GM19328 (cell line): ENCODE data around the gene SHOC2.
"Not testable (repeated sequence)": the region's sequence is repeated elsewhere in the genome, so short reads cannot be mapped to it uniquely, and the experiment has no call there.

ENCODE experiments used
- ATAC-seq: cut with Tn5 transposase; IDR thresholded peaks from one replicate; pipeline ENCODE4 v1.9.1; 2021; ENCODE audit warnings: mild to moderate bottlenecking, moderate library complexity; ENCODE audit not compliant: unreplicated experiment

Gene SHOC2

GRCh38 chr10:110901954-110902819, 17.2 kb upstream of the SHOC2 start:
- ATAC-seq: no peak

- ATAC-seq: no peak
These were observed 15.8 kb upstream of the SHOC2 start for GRCh38 chr10:110903280-110904278.

DNA sequence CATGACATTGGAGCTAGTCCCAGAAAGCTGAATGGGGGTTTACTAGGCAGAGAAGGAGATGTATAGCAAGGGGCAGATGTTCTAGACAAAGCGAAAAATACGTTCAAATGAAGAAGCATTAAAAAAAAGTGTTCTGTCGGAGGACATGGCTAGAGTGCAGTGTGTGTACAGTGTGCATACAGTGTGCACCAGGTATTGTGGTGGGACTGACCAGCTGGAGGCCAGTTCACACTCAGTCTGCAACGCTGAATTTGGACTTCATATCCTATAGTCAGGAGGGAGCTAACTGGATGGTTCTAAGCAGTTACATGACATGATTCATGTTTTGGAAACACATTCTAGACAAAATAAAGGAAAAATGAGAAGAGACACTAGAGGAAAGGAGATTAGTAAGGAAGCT, 9.3 kb upstream of the SHOC2 start:
- no peak for ATAC-seq

DNA sequence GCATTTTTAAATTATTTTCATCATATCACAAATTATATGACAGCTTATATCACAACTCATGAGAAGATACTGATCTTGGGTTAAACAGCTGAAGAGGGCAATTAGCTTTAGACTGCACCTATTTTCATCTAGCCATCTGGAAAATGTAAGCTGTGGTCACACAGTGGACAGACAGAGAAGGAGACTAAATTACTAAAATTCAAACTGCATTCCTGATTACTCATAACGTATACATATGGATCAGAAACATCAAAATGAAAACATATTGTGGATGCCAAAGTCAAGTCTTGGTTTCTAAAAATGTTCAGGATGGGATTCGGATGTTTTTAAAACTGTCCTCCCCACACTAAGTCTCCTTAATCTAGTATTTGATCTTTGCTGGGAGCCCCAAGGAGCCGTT, 7.0 kb upstream of the SHOC2 start:
- ATAC-seq: no peak

DNA sequence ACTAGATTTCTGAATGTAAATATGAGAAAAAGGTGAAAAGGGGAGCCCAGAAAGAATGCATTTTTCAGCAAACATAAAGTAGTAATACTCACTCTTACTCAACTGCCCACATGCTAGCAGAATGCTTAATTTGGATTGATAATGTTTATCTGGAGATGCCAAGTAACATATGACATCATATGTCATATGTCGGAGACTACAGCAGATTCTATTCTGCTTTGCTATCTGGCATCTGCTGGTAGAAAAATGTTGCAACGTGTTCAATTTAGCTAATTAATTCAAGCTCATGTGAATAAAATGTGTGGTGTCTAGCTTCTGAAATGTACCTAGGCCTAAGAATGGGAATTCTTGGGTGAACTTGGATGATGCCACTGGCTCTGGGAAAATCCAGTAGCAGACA, 5.0 kb upstream of the SHOC2 start:
- ATAC-seq: no peak

GRCh38 chr10:110915035-110915434, 4.4 kb upstream of the SHOC2 start:
- ATAC-seq: no peak

GRCh38 chr10:110915600-110915999, 3.8 kb upstream of the SHOC2 start:
- not testable (repeated sequence) for ATAC-seq

DNA sequence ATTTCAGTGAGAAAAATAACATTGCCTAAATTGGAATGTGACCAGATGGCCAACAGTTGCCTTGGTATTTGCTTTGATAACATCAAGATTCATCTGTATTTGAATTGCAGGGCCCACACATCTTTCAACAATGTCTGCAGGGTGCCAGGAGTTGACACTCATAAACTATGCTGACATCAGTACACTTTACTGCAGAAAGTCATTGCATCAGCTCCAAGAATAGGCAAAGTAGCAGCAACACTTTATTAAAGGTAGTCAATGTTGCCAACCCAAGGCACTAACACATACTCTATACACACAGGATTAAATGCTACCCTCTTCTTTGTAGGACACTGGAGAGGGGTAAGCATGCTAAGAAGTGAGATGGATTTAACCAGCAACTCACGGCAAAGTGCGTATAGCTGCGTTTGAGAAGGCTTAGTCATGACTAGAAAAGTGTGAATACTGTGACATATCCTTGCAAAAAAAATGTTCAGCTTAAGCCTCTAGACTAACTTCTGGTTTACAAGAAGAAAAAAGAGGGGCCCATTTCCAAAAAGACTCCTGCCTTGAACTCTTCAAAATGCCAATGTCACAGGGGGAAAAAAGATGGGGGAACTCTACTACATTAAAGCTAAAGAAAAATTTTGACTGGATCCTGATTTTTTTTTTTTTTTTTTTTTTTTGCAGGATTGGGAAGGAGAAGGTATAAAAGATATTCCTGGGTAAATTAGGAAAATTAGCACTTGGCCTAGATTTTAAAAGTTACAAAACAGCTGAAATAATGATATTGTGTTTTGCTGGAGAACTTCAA, 2.7 kb upstream of the SHOC2 start:
- no peak for ATAC-seq

DNA sequence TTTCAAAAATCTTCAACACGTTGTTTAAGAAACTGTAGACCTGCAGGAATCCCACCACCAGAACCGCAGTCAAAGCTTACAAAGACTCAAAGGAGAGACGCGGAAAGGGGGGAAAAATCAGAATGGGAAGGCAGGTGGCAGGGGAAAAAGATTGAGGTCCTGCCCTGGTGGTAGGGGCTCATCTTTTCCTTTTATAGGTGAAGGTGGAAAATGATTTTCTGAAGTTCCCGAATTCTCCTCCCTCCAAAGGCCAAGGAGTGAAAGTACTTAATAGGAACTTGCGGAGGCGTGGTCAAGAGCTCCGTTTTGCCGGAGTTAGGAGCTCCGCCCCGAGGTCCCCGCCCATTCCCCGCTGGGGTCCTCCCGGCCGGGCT, 1.1 kb upstream of the SHOC2 start:
- no peak for ATAC-seq

DNA sequence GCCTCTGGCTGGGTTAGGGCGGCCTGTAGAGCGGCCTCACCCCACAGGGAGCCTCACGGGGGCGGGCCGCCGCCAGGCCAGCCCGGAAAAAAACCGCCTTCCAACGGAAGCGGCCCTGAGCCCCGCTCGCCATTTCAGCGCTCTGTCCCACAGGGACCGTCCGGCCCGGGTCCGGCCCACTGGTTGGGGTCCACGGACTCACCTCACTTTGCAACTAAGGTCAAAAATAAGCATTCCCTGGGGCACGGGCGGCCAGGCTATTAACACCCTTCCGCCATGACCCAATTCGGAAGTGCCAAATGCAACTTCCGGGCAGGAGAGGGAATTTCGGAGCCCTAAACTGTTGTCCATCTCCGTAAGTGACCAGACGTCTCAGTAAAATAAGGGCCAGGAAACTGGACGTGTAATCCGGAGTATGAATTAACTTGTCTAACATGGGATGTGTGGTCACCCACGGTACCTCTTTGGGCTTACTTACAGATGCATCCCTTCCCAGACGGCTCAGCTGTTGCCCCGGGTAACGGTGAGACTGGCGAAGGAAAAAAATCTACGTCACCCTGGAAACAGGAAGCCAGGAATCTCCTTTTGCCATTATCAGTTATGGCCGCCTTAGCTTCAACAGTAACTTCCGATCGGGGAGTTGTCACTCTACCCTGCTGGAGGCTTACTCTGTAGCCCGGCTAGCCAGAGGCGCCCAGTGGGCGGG, 608 bp upstream of the SHOC2 start, which contains the start of gene BBIP1:
BBIP1 (minus strand) TSS at position 538 of the 706 bp plus-strand sequence. CDS start 1,023 bp downstream, outside the sequence.
- peak; percentile 79 for ATAC-seq

DNA sequence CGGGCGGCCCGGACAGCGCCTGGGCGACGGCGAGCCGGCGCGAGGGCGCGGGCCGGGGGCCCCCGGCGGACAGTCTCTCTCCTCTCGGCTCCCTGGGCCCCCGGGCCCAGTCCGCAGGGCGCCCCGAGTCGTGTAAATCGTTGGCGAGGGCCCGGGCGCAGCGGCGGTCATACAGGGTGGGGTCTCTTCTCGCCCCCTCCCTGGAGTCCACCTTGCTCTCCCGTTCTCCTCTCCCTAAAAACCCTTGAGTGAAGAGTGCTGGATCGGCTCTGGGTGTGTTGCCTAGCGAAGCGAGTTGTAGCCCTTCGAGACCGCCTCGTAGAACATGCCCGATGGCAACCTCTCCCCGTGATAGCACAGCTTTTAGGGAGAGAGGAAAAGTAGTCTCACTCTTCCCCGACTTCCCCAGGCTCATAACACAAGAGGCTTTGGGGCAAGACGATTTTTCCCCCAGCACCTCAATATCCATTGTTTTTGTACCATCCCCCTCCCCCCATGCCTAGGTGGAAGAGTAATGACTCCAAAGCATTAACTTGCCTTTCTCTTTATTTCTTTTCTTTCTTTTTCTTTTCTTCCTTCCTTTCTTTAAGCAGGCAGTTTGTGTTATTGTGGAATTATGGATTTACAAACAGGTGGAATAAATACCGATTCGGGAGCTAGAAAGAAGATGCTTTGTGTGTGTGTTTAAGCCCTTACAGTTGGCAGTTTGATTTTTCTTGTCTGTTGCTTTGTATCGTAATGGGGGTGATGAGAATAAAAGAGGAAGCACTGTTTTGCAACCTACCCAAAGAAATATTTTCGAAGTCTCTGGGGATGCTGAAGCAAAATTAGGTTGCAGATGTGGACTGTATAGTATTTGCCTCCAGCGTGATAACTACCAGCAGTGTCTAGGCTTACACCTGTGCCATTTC, 822 bp downstream of the SHOC2 start:
- ATAC-seq: peak; percentile 34

DNA sequence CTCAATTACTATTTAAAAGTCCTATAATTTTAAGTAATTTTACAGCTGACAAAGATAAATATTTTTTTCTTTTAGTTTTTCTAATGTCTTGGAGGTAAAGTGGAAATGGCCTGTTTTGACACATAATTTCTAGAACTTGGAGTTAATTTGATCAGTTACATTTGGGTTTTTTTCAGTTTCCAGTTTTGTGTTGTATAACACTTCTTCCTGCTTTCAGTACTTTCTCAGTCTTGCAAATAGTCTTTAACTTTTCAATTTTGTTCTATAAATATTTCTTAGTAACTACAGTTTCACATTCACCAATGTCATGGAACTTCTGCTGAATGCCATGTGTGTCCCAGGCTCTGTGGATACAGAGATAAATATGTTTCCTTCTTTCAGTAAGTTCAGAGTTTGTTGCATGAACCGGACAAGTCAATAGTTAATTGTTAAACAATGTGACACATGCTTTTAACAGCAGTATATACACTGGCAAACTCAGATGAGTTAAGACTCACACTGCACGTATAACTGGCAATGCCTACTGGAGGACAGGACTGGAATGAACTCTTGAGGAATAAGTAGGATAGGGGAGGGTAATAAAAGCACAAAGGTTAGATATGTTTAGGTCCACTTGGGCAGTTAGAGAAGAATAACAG, 4.6 kb downstream of the SHOC2 start:
- no peak for ATAC-seq

DNA sequence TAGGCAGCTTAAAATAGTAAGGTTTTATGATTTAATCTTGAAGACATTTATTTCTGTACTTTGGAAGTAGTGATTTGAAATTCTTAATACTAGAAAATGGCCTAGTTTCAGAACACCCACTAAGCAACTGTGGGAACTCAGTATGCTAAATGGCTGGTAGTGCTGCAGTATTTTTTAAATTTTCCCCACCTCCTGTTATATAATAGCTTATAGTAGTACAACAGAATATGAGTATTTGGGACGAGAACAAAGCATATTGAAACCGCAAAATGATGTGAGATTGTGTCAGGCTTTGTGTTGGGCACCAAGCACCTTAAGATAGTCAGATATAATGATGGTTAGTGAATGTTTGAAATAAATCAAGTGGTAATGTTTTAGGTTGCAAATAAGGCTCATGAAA, 8.1 kb downstream of the SHOC2 start:
- no peak for ATAC-seq

- ATAC-seq: no peak
These were observed 12.5 kb downstream of the SHOC2 start for GRCh38 chr10:110931769-110932381.

DNA sequence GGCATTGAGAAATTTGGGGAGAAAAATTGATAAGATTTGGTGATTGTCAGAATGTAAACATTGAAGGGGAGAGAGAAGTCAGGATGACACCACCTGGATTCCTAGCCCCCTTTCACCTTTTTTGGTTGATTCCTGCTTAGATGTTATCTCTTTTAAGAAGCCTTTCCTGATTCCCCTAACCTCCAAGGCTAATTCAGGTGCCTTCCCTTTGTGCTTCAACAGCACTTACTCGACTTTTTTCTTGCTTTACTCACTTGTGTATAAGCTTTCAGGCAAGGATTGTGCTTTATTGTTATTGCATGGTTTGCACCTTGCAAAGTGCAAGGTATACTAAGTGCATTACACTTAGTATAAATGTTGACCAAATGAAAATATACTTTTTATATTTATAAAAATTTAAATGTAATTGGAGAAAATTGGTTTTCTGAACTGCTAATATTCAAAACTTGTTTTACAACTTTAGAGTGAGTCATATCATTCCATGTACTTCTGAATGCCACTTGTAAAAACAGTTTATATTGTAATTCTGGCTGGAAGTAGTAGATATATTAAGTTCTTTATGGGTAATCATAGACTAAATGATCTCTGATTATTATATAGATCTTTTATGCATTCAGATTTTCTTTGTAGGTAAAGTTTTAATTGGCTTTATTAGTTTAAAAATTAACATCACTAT, 13.2 kb downstream of the SHOC2 start:
- ATAC-seq: no peak

GRCh38 chr10:110936757-110937156, 17.4 kb downstream of the SHOC2 start:
- no peak for ATAC-seq

DNA sequence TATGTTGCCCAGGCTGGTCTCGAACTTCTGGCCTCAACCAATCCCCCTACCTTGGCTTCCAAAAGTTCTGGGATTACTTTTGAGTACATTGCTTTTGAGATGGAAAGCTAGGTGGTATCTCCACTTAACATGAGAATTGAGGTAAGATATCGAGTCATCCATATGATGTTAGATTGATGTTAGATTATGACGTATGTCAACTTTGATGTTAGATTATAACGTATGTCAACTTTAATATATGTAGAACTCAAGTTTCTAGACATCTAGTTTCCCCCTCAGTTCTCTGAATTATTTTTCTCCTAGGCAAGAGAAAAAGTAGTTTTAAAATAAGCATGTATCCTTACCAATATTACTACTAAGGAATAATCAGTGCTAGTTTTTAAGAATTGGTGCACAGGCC, 20.0 kb downstream of the SHOC2 start:
- ATAC-seq: no peak
